CD4-positive, alpha-beta T cell treated with Interleukin-2 at 100 ng/mL for 4 hours (primary cell): ENCODE results near the gene STMN1.

ENCODE experiments used
- DNase-seq: peaks from one replicate; pipeline ENCODE4 v3.0.0-alpha.2; 2020; ENCODE audit warnings: low spot score

Gene STMN1

DNA sequence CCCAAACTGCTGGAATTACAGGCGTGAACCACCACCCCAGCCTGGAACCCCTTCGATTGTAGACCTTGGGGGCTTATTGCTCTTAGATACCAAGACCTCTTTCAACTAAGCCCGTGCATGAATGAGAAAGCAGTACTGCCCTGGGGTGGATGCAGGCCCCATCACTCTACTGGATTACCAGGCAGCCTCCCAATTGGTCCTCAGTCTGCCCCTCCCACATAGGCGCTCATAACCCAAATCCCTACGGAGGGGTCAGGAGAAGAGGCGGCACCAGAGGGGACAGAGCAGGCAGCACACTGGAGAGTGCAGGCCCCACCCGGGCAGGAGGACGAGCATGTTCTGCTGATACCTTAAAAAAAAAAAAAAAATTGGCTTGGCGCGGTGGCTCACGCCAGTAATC lies 12.4 kb upstream of the STMN1 start:
- DNase-seq = no peak

DNA sequence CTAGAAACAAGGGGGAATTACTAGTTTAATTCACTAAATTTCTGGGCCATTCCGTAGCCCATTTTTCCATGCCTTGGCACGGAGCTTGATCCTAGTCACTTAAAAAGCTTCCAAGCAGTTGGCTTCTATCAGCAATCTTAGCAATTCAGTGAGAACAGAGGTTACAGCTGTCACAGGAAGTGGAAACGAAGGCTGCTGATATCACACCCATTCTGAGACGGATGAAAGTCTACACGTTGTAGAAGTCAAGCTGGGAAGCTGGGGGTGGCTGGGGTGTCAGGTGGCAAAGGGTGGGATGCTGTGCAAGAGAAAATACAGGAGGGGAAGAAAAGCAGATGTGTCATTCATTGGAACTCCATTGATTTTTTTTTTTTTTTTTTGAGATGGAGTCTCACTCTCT lies 11.8 kb upstream of the STMN1 start:
- DNase-seq = peak; percentile 32

DNA sequence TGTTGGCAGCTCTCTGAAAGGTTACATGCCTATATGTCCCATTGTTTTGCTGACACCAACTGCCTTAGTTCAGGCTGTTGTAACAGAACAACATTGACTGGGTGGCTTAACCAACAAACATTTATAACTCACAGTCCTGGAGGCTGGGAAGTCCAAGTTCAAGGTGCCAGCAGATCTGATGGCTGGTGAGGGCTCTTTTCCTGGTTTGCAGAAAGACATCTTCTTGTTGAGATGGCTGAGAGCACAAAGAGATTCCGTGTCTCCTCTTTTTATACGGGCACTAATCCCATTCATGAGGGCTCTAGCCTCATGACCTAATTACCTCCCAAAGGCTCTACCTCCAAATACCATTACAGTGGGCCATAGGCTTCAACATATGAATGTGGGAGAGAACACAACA lies 10.2 kb upstream of the STMN1 start:
- no peak for DNase-seq

DNA sequence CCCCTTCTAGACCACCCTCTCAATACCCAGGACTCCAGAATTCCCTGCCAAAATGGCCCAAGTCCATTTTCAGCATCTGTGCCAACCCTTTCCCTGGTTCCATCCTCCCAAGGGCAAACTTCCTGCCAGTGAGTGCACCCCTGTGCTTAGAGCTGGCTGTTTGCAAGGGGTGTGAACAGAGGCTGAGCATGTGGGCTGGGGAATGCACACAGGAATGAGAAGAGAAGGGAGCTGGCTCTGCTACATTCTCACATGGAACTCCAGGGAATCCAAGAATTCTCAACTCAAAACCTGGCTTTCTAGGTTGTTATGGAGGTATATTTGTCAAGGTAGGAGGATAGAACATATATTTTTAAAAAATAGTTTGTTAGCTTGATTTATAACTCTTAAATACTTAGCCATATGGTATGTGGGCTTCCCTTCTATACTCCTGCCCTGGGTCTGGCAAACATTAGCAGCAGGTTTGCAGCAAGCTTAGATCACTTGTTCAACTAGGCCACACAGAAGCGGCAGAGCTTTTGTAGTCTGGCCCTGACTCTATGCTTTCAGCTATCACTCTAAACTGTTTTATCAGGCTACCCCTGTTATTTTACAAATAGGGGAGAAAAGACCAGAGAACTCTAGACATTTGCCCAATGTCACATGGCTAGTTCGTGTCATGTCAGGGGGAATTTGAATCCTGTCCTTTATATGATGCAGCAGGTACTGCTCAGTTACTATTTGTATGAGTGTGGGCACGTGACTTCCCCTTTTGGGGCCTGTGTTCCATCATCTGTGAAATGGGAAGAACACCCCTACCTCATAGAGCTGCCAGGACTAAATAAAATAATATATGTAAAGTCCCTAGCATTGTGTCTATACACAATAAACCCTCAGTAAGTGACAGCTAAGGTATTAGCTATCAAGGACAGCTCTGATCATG lies 8.1 kb upstream of the STMN1 start:
- DNase-seq = no peak

DNA sequence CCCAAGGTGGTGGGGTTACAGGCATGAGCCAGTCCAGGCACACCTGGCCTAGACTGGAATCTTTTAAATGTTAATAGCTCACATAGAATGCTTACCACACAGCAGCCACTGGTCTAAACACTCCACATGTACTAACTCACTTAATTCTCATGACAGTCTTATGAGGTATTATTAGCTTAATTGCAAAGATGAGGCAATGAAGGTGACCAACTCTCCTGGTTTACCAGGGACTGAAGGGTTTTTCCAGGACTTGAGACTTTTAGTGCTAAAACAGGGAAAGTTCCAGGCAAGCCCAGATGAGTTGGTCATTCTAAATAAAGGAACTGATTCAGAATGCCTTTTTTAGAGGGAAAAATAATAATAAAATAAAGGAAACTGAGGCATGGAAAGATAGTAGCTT lies 7.0 kb upstream of the STMN1 start:
- DNase-seq = no peak

DNA sequence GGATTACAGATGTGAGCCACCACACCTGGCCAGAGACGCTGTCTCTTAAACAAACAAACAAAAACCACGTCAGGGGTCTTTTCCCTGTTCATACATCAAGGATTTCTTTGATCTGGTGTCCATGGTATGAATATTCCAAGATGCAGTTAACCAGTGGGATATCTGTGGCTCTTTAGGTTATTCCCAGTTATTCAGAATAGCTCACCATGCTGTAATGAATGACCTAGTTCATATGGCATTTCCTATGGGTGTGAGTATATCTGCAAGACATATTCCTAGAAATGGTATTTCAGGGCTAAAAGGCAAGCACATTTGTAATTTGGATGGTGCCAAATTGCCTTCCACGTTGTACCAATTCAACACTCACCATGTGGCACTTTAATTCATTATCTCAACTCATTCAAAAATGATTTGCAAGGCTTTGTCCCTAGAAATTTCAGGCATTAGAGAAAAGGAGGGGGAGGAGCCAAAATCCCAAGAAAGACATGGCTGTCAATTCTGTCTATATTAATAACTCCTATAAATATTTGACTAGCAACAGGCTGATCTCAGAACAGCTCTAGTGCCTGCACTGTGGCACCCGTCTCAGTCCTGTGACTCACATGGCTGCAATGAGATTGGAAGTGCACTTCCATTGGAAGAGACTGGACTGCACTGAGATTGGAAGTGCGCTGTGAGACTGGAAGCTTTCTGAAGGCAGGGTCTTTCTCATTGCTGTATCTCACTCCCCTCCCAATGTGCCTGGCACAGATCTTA lies 6.0 kb upstream of the STMN1 start:
- DNase-seq = no peak

DNA sequence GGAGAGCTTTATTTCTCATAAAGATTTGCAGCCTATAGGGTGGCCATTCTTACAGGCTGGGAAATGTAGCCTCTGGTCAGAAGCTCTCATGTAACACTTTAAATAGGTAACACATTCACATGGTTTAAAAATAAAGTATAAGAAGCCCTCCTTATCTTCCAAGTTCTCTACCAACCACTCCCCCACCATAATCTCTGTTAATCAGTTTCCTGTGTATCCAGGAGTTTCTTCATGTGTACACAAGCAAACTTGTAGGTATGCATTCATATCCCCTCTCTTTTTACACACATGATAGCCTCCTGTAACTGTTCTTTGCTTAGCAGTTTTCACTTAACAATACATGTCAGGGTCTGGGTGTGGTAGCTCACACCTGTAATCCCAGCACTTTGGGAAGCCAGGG lies 4.9 kb upstream of the STMN1 start:
- no peak for DNase-seq

DNA sequence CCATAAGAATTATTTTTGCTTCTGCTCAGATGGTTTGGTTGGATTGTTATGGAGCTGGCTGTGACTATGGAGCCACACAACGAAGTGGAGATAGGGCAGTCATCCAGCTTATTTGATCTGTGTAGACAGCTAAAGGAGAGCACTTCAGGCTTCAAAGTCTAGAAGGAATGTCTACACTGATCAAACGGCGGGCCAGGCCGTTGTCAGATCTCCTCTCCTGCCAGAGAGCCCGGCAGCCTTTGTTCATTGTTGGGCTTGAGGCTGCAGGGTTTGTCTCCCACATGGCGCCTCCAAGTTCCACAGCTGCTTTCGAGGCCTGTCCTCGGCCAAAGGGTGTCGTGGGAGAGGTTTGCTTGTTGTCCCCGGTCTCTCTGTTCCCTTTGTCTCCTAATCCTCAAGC lies 2.8 kb upstream of the STMN1 start:
- DNase-seq = no peak

DNA sequence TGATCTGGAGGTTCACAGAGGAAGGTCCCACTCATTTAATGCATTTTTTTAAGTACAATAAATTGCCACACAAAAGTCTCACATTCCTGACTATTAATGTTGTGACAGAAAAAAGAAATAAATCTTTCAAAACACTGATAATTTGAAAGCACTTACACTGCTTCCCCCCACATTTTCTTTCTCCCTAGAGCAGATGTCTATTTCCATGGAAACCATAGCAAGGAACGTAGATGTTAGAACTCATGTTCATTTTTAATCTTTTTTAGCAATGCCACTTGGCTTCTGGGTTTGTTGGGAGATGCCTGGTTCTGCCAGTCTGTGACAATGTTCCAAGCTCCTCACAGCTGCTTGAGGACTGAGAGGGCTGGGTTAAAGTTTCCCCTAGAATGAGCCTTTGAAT lies 1.9 kb upstream of the STMN1 start:
- DNase-seq = no peak

DNA sequence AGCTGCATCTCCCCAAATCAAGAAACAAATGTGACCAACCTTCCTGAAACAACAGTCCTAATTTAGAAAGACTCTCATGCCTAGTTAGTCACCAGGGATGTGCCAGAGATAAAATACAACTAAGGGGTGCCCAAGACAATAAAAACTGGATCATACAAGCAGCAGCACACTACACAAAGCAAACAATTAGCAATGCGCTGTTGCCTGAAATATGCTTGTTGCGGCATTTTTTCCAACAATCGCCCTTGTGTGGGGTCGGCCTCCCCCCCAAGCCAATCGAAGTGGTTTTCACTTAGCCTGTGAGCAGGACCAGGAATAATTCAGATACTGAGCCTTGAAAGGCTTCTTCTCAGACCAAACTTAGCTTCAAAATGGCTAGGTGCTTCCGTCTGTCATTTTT lies 1.4 kb upstream of the STMN1 start:
- DNase-seq = no peak

DNA sequence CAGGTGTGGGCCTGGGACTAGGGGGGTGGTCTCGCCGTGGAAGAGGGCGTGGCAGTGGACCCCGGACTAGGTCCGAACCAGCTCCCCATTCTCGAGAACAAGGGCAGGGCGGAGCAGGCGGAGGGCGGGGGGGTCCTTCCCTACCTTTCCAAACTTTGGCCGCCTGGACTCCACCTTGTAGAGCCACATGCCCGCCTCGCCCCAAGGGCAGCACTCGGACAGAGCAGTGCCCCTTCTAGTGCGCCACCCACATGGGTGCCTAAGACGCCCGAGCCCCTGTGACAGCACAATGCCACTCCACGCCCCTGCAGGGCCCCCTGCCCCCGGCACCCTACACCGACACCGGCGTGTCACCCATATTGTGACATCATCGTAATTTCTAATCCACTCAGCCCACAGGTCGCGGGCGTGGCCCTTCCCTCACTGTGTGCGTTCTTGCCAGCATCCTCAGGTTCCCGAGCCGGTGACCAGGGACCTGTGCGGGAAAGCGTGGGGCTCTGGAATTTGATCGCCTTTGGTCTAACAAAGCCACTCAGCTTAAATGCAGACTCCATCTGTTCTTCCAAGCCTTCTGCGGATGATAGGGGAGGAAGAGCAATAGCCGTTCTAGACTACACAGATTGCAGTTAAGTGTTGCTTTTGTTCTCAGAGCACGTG lies 553 bp upstream of the STMN1 start:
- peak; percentile 15 for DNase-seq

DNA sequence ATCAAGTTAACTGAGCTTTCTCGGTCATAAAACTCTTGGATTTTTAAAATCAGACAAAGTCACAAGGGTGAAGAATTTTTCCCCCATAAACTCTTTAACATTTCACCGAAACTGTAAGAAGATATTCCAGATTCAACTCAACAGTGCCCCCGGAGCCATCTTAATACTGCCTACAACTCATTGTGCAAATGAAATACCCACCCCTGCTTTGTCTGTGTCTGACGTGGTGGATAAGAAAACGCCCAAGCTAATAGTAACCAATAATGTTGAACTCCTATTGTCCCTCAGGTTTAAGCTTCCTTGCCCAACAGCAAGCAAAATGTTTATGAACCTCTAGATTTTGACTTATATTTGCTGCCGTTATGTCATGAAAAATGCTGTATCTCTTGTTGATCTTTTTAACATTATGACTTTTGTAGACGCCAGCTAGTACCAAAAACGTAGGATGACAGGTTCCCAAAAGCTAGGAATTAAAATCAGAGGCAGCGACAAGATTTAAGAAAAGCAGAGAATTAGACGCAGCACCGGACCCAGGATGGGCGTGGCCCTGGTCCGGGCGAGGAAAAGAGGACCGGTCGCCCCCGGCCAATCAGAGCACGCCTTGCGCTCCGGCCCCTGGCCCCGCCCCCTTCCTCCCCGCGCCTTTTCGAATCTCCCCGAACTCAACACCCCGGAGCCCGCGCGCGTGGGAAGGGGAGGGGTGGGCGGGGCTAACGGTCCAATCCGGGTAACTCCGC lies 1.1 kb downstream of the STMN1 start:
- peak; percentile 92 for DNase-seq

DNA sequence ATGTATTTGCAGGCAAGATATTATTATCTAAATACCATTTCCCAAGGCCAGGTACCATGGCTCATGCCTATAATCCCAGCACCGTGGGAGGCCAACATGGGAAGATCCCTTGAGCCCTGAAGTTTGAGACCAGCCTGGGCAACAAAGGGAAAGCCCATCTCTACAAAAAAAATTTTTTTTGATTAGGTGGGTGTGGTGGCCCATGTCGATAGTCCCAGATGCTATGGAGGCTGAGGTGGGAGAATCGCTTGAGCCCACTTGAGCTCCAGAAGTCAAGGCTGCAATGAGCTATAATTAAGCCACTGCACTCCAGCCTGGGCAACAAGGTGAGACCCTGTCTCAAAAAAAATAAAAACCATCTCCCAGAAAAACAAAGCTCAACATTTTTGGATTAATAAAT lies 2.2 kb downstream of the STMN1 start:
- DNase-seq = no peak

- DNase-seq = no peak
Observed at GRCh38 chr1:25902462-25902861, 3.8 kb downstream of the STMN1 start.

DNA sequence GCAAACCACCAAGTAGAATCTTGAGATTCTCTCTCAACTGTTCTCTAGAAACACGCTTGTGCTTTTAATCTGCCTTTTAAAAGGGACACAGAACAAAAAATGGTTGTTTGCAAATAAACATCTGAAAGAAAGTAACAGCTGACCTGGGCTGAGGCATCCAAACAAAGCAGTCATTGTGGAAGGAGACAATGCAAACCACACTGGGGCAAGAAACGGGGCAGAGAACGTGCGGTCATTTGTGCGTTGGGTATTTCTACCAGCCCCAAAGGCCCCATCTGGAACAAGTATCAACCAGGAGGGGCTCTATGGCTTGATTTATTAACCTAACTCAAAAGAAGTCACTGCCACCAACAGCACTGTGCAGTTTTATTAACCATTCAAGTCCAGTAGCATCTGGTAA lies 6.0 kb downstream of the STMN1 start:
- DNase-seq = no peak

GRCh38 chr1:25899792-25900191 lies 6.4 kb downstream of the STMN1 start:
- no peak for DNase-seq

GRCh38 chr1:25898223-25899015 lies 7.8 kb downstream of the STMN1 start:
- no peak for DNase-seq

GRCh38 chr1:25897754-25898153 lies 8.5 kb downstream of the STMN1 start:
- DNase-seq = no peak

DNA sequence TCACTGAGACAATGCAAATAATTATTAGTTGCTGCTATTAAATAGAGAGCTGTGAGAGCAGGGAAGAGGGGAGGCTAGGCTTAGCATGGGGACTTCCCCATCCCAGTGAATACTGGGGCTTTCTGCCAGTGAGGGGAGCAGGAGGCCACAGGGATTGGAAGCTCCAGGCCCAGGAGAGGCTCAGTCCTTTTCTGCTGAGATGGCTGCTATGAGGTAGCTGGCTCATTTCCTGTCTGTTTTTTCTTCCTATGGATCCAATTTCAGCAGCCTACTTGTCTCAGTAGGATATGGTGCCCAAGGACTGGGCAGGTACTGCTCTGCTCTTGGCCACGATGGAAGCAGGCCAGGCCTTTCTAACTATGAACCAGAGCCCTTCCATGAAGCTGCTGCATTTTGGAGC lies 10.0 kb downstream of the STMN1 start:
- DNase-seq = no peak

- DNase-seq = peak; percentile 93
Observed at GRCh38 chr1:25895365-25895990, 10.7 kb downstream of the STMN1 start.

DNA sequence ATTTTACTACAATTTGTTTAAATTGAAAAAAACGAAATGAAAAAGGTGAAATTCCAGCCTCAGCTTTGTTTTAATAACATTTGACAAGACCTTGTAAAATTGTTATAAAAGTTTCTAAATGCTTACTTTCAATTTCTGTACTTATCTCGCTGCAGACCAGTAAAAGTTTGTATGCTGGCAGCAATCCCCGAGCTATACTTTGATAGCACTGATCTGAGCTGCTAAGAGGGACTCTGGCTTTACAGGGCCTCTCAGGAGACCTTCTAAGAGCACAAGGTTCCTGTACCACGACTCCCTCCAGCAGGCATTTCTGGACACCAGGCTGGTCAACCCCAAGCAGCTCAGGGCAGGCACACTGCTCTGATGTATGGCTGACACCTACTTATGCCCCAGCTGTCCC lies 13.1 kb downstream of the STMN1 start:
- DNase-seq = no peak
